HG03520 (cell line): ENCODE data around the gene ESRP2.

Source experiments
- ATAC-seq: cut with Tn5 transposase; IDR thresholded peaks from one replicate; pipeline ENCODE4 v1.9.1; 2021; ENCODE audit warnings: mild to moderate bottlenecking, moderate library complexity; ENCODE audit not compliant: unreplicated experiment

Gene ESRP2

GRCh38 chr16:68242926-68243858 lies 7.3 kb upstream of the ESRP2 start:
- no peak for ATAC-seq

- ATAC-seq: no peak
Observed at GRCh38 chr16:68242085-68242484, 6.2 kb upstream of the ESRP2 start.

GRCh38 chr16:68238029-68238345 lies 2.1 kb upstream of the ESRP2 start:
- no peak for ATAC-seq

GRCh38 chr16:68237243-68238028 lies 1.5 kb upstream of the ESRP2 start:
- ATAC-seq: peak; percentile 77

GRCh38 chr16:68236826-68237242 lies 907 bp upstream of the ESRP2 start:
- ATAC-seq: no peak

GRCh38 chr16:68236137-68236825 lies 354 bp upstream of the ESRP2 start:
- ATAC-seq: no peak

- ATAC-seq: no peak
Observed at GRCh38 chr16:68235108-68235886, 630 bp downstream of the ESRP2 start.

- no peak for ATAC-seq
Observed at GRCh38 chr16:68234188-68235107, 1.5 kb downstream of the ESRP2 start.

GRCh38 chr16:68233835-68234187 lies 2.1 kb downstream of the ESRP2 start:
- ATAC-seq: no peak

- no peak for ATAC-seq
Observed at GRCh38 chr16:68233085-68233834, 2.7 kb downstream of the ESRP2 start.

- no peak for ATAC-seq
Observed at GRCh38 chr16:68232335-68232734, 3.6 kb downstream of the ESRP2 start.

GRCh38 chr16:68231384-68232136 lies 4.4 kb downstream of the ESRP2 start:
- ATAC-seq: no peak

GRCh38 chr16:68230956-68231355 lies 5.0 kb downstream of the ESRP2 start:
- ATAC-seq: no peak

- ATAC-seq: no peak
Observed at GRCh38 chr16:68230176-68230571, 5.8 kb downstream of the ESRP2 start.

GRCh38 chr16:68229431-68230175 lies 6.3 kb downstream of the ESRP2 start:
- no peak for ATAC-seq

GRCh38 chr16:68228652-68229051 lies 7.3 kb downstream of the ESRP2 start:
- no peak for ATAC-seq

GRCh38 chr16:68227850-68228553 lies 7.9 kb downstream of the ESRP2 start:
- no peak for ATAC-seq
